K562 (cell line): Measurements from ENCODE around the gene DNAI7. TPM values are rescaled to one million over a fixed set of nuclear protein-coding genes. Genes with fewer than 3 reads are reported as not detected.

Experiments used
- ATAC-seq: fragments of 200-7000 bp; cut with Tn5 transposase; 3 replicates; pipeline ENCODE4 v1.9.1; 2020; ENCODE audit warnings: moderate library complexity
- BruUV-seq: library from RNA; stranded (reverse); fragments of 400-500 nt; replicated peaks from 2 replicates; lab custom pipeline; 2021; lab: Mats Ljungman, UMichigan
- CTCF ChIA-PET: fragments of 300-600 bp; formaldehyde crosslinking; extraction: SDS; loops from one replicate; lab custom pipeline; 2021; ENCODE audit warnings: low intra/inter-chr PET ratio; lab: Yijun Ruan, JAX
- POLR2A ChIA-PET: fragments of 300-600, 350-650 bp; sonication (Branson Sonifier 250); formaldehyde crosslinking; extraction: SDS; loops from one replicate; lab custom pipeline; 2021; ENCODE audit warnings: antibody characterized with exemption, inconsistent platforms; lab: Yijun Ruan, JAX
- DNase-seq, 4 experiments: peaks; one replicate each; pipeline versions ENCODE4 v3.0.0 to v3.0.0-alpha.2; 2011 to 2018; ENCODE audit warnings: low spot score in 3 of 4, mixed read lengths in 3 of 4; ENCODE audit errors: extremely low read depth in 1 of 4
- FAIRE-seq: peaks from 2 replicates; lab custom pipeline; 2011; peaks lifted over from hg19 to GRCh38; lab: Jason Lieb, UNC
- H2AFZ ChIP-seq: 2 replicates; pipeline ENCODE4 v1.6.0; 2011; ENCODE audit warnings: low read depth, low read length, control low read depth, inconsistent platforms
- H3K27ac ChIP-seq: fragments of 200-600 bp; 3 replicates; pipeline ENCODE4 v1.8.0; 2011; ENCODE audit warnings: low read depth, mild to moderate bottlenecking, control low read depth, inconsistent platforms, low read length, moderate library complexity, mixed read lengths; ENCODE audit errors: extremely low read depth
- H3K27me3 ChIP-seq, 2 experiments: fragments of 300-600 bp in 1 of 2; 2 replicates in 1 of 2; 3 replicates in 1 of 2; pipeline versions ENCODE4 v1.6.0 to v1.8.0; 2011; ENCODE audit warnings: inconsistent platforms in 2 of 2, low read length in 2 of 2, mild to moderate bottlenecking in 1 of 2, mixed read lengths in 1 of 2, moderate library complexity in 1 of 2; ENCODE audit not compliant: control insufficient read depth in 2 of 2, insufficient read depth in 2 of 2
- H3K36me3 ChIP-seq: fragments of 300-600 bp; 3 replicates; pipeline ENCODE4 v1.8.0; 2011; ENCODE audit warnings: mild to moderate bottlenecking, low read length, inconsistent platforms; ENCODE audit not compliant: control insufficient read depth, insufficient read depth
- H3K4me1 ChIP-seq, 2 experiments: fragments of 200-600 bp in 1 of 2; replicated peaks in 1 of 2; 2 replicates in 1 of 2; 3 replicates in 1 of 2; pipeline versions ENCODE4 v1.5.1 to v1.8.0; 2011; ENCODE audit warnings: inconsistent platforms in 2 of 2, low read length in 2 of 2, mild to moderate bottlenecking in 1 of 2, mixed read lengths in 1 of 2, moderate library complexity in 1 of 2; ENCODE audit not compliant: control insufficient read depth in 2 of 2, insufficient read depth in 2 of 2
- H3K4me2 ChIP-seq: 2 replicates; pipeline ENCODE4 v1.6.1; 2011; ENCODE audit warnings: low read length, control low read depth, inconsistent platforms, mixed read lengths; ENCODE audit not compliant: insufficient read depth
- H3K4me3 ChIP-seq: fragments of 200-600 bp; sonication (generic), shearing (Covaris generic); 2 replicates; pipeline ENCODE4 v1.5.1; 2016; ENCODE audit warnings: control low read depth, inconsistent platforms
- H3K79me2 ChIP-seq: fragments of 200-600 bp; 3 replicates; pipeline ENCODE4 v1.8.0; 2011; ENCODE audit warnings: low read length, inconsistent platforms; ENCODE audit not compliant: control insufficient read depth, insufficient read depth
- H3K9ac ChIP-seq, 2 experiments: 2 replicates each; pipeline versions ENCODE4 v1.6.0 to v1.6.1; 2011; ENCODE audit warnings: low read depth in 2 of 2, low read length in 2 of 2, control low read depth in 1 of 2, inconsistent platforms in 1 of 2, mild to moderate bottlenecking in 1 of 2, mixed read lengths in 1 of 2; ENCODE audit not compliant: insufficient read depth in 1 of 2
- H3K9me1 ChIP-seq: one replicate; pipeline ENCODE4 v1.6.0; 2011; ENCODE audit warnings: inconsistent platforms, mild to moderate bottlenecking, low read length, moderate library complexity; ENCODE audit not compliant: control insufficient read depth, insufficient read depth
- H3K9me3 ChIP-seq: replicated peaks from 2 replicates; pipeline ENCODE4 v1.5.1; 2011; ENCODE audit warnings: low read depth, low read length, inconsistent platforms; ENCODE audit not compliant: control insufficient read depth, insufficient read depth
- H4K20me1 ChIP-seq: replicated peaks from 2 replicates; pipeline ENCODE4 v1.6.1; 2011; ENCODE audit warnings: low read length, inconsistent platforms, mixed read lengths; ENCODE audit not compliant: control insufficient read depth, insufficient read depth
- FOXP1 ChIP-seq: sonication (generic); formaldehyde crosslinking; IDR thresholded peaks from 2 replicates; pipeline ENCODE4 v1.8.0; 2022; ENCODE audit warnings: mild to moderate bottlenecking, missing genetic modification reagents
- MYBL2 ChIP-seq, 2 experiments: fragments of 450-650 bp in 1 of 2; sonication (generic) in 1 of 2; formaldehyde crosslinking in 1 of 2; IDR thresholded peaks; 2 replicates each; pipeline versions ENCODE4 v1.6.1 to v1.8.1; 2017 to 2022; ENCODE audit warnings: borderline replicate concordance in 1 of 2, inconsistent platforms in 1 of 2, low read depth in 1 of 2, mild to moderate bottlenecking in 1 of 2, missing genetic modification reagents in 1 of 2, moderate library complexity in 1 of 2
- POLR3G ChIP-seq: IDR thresholded peaks from 2 replicates; pipeline ENCODE4 v1.6.1; 2011; ENCODE audit not compliant: insufficient read length, insufficient replicate concordance; ENCODE audit errors: extremely low read depth
- RBM25 ChIP-seq: fragments of 200-400 bp; formaldehyde crosslinking; IDR thresholded peaks from 2 replicates; pipeline ENCODE4 v1.6.1; 2018; ENCODE audit warnings: low read length, low read depth, moderate library complexity; ENCODE audit not compliant: severe bottlenecking
- WGBS: fragments of 100-300 bp; shearing (Covaris generic); methylation state at CpG from one replicate; pipeline ENCODE4 v1.1.6; 2016; ENCODE audit warnings: low coverage, mixed read lengths; ENCODE audit not compliant: insufficient coverage; ENCODE audit errors: missing lambda C conversion rate; 5-methylcytosine and 5-hydroxymethylcytosine counted together
- in situ Hi-C: fragments of 300-500 bp; cut with MboI; formaldehyde crosslinking; loops from 4 replicates; pipeline ENCODE4 v1.15.0; 2018; ENCODE audit warnings: inconsistent platforms, mixed read lengths
- intact Hi-C: fragments of 100-400 bp; cut with micrococcal nuclease; formaldehyde crosslinking; loops from 2 replicates; pipeline ENCODE4 v1.14.2; 2022
- polyA plus RNA-seq, 8 experiments: library from polyadenylated mRNA; depleted of rRNA in 4 of 8; stranded (reverse) in 5 of 8; unstranded in 3 of 8; fragments of >200 nt; fragmentation: Nextera tagmentation in 2 of 8; fragmentation: Illumina TruSeq in 1 of 8; extraction: Ambion mirVana in 2 of 8; extraction: Trizol in 1 of 8; gene quantifications; 2 replicates each; pipeline versions ENCODE4 v1.2.1 to v1.2.3, GENCODE V29; 2011 to 2014; ENCODE audit warnings: inconsistent platforms in 1 of 8, missing spikeins in 1 of 8
- total RNA-seq, 7 experiments: library from RNA; depleted of rRNA in 6 of 7; stranded (reverse); fragments of >200 nt in 6 of 7; fragmentation: Illumina TruSeq in 2 of 7; extraction: Trizol in 2 of 7; gene quantifications; 2 replicates each; pipeline versions ENCODE4 v1.2.1 to v1.2.3, GENCODE V29; 2011 to 2021; ENCODE audit warnings: low replicate concordance in 1 of 7
- TF ChIP-seq, protein P1 (sequence below): sonication (generic); formaldehyde crosslinking; IDR thresholded peaks from 2 replicates; pipeline ENCODE4 v1.8.0; 2022; ENCODE audit warnings: mild to moderate bottlenecking, missing genetic modification reagents, borderline replicate concordance
- TF ChIP-seq, protein P2 (sequence below): fragments of 250-450 bp; sonication (Bioruptor Pico); IDR thresholded peaks from 2 replicates; pipeline ENCODE4 v1.5.0; 2022; ENCODE audit warnings: mild to moderate bottlenecking
- TF ChIP-seq, protein P3 (sequence below), 2 experiments: fragments of 450-650 bp; IDR thresholded peaks; 2 replicates each; pipeline ENCODE4 v1.6.1; 2018; ENCODE audit warnings: mild to moderate bottlenecking in 2 of 2, low read depth in 1 of 2; ENCODE audit not compliant: partially characterized antibody in 2 of 2

DNAI7 gene
- total and polyA plus RNA-seq, 9 of the 15 experiments (the other 6 are each of a cell fraction or from before 2014, with no cell fraction given) = 0.06 to 0.76 (median 0.17) TPM; not detected in 1

DNA sequence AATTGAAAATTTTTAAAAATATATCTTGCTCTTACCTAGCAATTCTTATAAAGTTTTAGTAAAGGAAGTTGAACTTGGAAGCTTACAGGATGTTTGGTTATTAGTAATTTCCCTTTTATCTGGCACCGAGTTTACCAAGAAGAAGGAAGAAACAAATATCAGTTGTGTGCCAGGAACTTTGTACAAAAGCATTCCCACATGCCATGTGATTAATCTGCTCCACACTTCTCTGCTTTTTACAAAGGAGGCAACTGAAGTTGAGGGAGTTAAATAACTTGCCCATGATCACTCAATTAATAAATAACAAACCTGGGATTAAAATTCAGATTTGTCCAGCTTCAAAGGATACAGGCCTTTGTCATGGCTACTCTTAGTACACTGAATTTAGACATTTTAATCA is 123.6 kb downstream of the DNAI7 start (continued):
- TF ChIP-seq POLR3G = no peak

DNA sequence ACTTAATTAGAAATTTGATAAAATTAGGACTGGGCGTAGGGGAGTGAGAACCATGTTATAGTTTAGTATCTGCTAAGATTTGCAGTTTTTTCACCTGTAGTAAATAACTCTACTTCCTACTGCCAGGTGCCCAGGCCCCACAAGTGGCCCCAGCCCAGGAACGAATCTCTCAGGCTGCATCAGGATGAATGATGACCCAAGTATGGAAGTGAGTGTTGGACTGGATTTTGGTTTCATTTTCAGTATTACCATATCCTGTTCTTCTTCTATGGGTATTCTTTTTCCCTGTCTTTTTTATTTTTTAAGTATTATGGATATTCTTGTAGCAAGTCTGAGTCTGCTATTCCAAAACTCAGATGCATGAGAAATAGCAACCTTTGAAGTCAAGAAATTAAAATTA is 125.7 kb downstream of the DNAI7 start:
- 9% methylated on average over 2 of the region's 2 CpGs for WGBS
- TF ChIP-seq, protein P1, sequence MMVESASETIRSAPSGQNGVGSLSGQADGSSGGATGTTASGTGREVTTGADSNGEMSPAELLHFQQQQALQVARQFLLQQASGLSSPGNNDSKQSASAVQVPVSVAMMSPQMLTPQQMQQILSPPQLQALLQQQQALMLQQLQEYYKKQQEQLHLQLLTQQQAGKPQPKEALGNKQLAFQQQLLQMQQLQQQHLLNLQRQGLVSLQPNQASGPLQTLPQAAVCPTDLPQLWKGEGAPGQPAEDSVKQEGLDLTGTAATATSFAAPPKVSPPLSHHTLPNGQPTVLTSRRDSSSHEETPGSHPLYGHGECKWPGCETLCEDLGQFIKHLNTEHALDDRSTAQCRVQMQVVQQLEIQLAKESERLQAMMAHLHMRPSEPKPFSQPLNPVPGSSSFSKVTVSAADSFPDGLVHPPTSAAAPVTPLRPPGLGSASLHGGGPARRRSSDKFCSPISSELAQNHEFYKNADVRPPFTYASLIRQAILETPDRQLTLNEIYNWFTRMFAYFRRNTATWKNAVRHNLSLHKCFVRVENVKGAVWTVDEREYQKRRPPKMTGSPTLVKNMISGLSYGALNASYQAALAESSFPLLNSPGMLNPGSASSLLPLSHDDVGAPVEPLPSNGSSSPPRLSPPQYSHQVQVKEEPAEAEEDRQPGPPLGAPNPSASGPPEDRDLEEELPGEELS = no peak
- no peak for TF ChIP-seq FOXP1 (CRISPR knock-in tag)
- TF ChIP-seq, protein P2, sequence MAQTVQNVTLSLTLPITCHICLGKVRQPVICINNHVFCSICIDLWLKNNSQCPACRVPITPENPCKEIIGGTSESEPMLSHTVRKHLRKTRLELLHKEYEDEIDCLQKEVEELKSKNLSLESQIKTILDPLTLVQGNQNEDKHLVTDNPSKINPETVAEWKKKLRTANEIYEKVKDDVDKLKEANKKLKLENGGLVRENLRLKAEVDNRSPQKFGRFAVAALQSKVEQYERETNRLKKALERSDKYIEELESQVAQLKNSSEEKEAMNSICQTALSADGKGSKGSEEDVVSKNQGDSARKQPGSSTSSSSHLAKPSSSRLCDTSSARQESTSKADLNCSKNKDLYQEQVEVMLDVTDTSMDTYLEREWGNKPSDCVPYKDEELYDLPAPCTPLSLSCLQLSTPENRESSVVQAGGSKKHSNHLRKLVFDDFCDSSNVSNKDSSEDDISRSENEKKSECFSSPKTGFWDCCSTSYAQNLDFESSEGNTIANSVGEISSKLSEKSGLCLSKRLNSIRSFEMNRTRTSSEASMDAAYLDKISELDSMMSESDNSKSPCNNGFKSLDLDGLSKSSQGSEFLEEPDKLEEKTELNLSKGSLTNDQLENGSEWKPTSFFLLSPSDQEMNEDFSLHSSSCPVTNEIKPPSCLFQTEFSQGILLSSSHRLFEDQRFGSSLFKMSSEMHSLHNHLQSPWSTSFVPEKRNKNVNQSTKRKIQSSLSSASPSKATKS (CRISPR knock-in tag) = no peak
- TF ChIP-seq, protein P3, sequence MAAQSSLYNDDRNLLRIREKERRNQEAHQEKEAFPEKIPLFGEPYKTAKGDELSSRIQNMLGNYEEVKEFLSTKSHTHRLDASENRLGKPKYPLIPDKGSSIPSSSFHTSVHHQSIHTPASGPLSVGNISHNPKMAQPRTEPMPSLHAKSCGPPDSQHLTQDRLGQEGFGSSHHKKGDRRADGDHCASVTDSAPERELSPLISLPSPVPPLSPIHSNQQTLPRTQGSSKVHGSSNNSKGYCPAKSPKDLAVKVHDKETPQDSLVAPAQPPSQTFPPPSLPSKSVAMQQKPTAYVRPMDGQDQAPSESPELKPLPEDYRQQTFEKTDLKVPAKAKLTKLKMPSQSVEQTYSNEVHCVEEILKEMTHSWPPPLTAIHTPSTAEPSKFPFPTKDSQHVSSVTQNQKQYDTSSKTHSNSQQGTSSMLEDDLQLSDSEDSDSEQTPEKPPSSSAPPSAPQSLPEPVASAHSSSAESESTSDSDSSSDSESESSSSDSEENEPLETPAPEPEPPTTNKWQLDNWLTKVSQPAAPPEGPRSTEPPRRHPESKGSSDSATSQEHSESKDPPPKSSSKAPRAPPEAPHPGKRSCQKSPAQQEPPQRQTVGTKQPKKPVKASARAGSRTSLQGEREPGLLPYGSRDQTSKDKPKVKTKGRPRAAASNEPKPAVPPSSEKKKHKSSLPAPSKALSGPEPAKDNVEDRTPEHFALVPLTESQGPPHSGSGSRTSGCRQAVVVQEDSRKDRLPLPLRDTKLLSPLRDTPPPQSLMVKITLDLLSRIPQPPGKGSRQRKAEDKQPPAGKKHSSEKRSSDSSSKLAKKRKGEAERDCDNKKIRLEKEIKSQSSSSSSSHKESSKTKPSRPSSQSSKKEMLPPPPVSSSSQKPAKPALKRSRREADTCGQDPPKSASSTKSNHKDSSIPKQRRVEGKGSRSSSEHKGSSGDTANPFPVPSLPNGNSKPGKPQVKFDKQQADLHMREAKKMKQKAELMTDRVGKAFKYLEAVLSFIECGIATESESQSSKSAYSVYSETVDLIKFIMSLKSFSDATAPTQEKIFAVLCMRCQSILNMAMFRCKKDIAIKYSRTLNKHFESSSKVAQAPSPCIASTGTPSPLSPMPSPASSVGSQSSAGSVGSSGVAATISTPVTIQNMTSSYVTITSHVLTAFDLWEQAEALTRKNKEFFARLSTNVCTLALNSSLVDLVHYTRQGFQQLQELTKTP (IDR thresholded peaks at IDR 0.05; ENCODE audit: low read depth in 1 of 2, partially characterized antibody in 2 of 2) = no peak
- TF ChIP-seq MYBL2 (IDR thresholded peaks at IDR 0.05; ENCODE audit: low read depth) = no peak
- TF ChIP-seq MYBL2 (CRISPR knock-in tag; IDR thresholded peaks at IDR 0.05; ENCODE audit: borderline replicate concordance) = no peak
- TF ChIP-seq RBM25 = no peak
- Histone ChIP-seq H3K9me1 (no peaks in the 10 kb centered on the region), H3K36me3 (no peaks in the 10 kb centered on the region), H3K27me3 (no peaks in the 10 kb centered on the region; a peak in 2 of 5 replicates), H3K79me2 (no peaks in the 10 kb centered on the region), H3K4me3 (no peak overlapping the region), H2AFZ (no peak overlapping the region), H3K4me1 (no peaks in the 10 kb centered on the region), H4K20me1 (no peaks in the 10 kb centered on the region), H3K4me2 (no peak overlapping the region), H3K9me3 (no peaks in the 10 kb centered on the region), H3K27ac (no peak overlapping the region), H3K9ac (no peak overlapping the region)
- FAIRE-seq (no peak), ATAC-seq (no peak), DNase-seq (no peak)
- BruUV-seq = no TSS peak
- in situ Hi-C loops (no loop called here), intact Hi-C loops (no loop called here)
- CTCF ChIA-PET = no interaction called here
- POLR2A ChIA-PET = no interaction called here
